Measurements from ENCODE around the gene CCDC102B.
"Not testable (repeated sequence)": the region's sequence is repeated elsewhere in the genome, so short reads cannot be mapped to it uniquely, and the experiment has no call there.

Gene CCDC102B

DNA sequence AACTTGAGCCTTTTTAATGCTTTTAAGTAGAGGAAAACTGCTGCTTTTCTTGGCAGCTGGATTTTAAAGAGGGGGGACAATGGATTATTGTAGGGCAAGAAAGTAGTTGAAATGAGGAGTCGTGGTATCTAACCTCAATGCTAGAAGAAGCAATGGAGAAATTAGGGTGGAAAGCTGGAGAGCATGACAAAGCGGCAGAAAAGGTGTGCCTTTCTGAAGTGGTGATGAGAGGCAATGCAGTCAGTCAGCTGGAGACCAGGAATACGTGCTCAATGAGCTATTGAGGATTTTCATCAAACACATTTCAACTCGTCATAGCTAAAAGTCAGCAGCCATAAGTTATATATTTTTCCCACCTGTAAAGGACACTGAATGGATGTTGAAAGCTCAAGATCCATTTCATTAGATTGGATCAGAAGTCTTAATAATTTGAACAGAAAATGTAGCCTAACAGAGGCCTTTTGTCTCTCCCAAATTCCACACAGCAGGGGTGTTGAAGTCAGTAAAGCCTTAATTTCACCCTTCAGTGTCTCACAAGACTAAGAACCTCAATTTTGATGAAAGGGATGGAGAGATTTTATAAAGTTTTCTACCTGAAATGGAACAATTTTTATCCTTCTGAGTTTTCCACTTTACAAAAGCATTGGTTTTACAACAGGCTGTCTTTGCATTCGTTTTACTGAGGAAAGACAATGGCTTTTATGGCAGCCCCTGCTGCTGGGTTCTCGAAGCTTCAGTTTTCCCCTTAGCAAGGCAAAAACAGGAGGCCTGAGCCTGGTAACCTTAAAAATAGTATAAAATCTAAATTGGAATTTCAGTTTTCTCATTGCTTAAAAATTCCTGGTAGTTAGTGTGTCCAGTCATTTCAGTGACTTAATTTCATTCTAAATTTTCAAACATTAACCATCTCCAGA lies 131.1 kb downstream of the CCDC102B start:
- Histone ChIP-seq H3K36me3 (ENCODE audit: control insufficient read depth in 1 of 2, insufficient read depth in 2 of 2, low read length in 2 of 2) (no peaks in the 10 kb centered on the region), H3K4me1 (ENCODE audit: control insufficient read depth in 1 of 2, insufficient read depth in 2 of 2, low read length in 2 of 2) (no peaks in the 10 kb centered on the region), H3K27me3 (ENCODE audit: control insufficient read depth in 1 of 2, insufficient read depth in 2 of 2, low read length in 2 of 2) (no peaks in the 10 kb centered on the region), H3K4me3 (ENCODE audit: low read depth in 1 of 2, low read length in 2 of 2) (no peak overlapping the region), H3K9me3 (ENCODE audit: control insufficient read depth in 1 of 2, low read length in 2 of 2) (no peaks in the 10 kb centered on the region), H3K27ac (ENCODE audit: low read depth, low read length) (no peak overlapping the region), H3K9ac (ENCODE audit: low read depth in 1 of 2, low read length in 2 of 2) (no peak overlapping the region)

DNA sequence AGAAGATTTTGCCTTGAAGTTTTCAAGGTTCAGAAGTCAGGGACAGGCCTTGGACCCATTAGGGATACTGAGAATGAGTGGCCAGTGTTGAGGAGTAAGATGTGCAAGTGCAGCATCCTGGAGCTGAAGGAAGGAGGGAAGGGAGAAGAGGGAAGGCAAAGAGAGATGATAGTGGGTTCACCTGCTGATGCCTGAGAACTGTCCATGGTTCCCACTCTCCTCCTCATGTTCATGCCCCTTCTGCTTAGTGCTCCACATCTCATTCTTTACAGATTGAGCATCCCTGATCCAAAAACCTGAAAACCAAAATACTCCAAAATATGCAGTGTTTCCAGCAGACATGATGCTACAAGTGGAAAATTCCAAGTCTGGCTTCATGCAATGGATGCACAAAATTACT lies 137.8 kb downstream of the CCDC102B start:
- no peaks in the 10 kb centered on the region for H3K27me3 ChIP-seq (ENCODE audit: control insufficient read depth in 1 of 2, insufficient read depth in 2 of 2, low read length in 2 of 2)
- no peak overlapping the region for H3K27ac ChIP-seq (ENCODE audit: low read depth, low read length)
- H3K4me3 ChIP-seq (ENCODE audit: low read depth in 1 of 2, low read length in 2 of 2), result no peak overlapping the region
- no peaks in the 10 kb centered on the region for H3K36me3 ChIP-seq (ENCODE audit: control insufficient read depth in 1 of 2, insufficient read depth in 2 of 2, low read length in 2 of 2)
- H3K9ac ChIP-seq (ENCODE audit: low read depth in 1 of 2, low read length in 2 of 2), result no peak overlapping the region
- H3K9me3 ChIP-seq (ENCODE audit: control insufficient read depth in 1 of 2, low read length in 2 of 2), result no peaks in the 10 kb centered on the region
- H3K4me1 ChIP-seq (ENCODE audit: control insufficient read depth in 1 of 2, insufficient read depth in 2 of 2, low read length in 2 of 2), result no peaks in the 10 kb centered on the region

DNA sequence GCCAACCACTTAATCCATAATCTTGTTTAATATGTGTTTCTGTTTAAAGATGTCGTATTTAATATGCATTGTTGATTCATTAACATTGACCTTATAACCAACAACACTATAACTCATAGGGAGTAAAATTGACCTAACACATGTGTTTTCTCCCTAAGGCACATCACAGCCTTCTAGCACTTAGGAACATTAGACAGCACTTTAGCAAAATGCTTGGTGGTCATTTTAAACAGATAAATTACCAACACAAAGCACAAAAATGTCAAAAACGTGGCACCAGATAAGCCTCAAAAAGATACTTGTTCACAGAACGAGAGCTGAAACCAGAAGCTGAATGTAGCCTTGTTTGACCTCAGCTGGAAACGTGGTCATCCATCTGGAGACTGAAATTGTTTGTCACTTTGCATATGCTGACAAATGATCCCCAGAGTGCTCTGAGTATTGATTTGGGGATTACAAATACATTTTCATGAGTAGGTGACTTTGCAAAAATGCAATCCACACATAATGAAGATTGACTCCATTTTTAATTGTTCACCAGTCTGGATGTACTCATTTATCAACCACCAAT lies 139.2 kb downstream of the CCDC102B start:
- H3K4me3 ChIP-seq (ENCODE audit: low read depth in 1 of 2, low read length in 2 of 2), result no peak overlapping the region
- H3K27me3 ChIP-seq (ENCODE audit: control insufficient read depth in 1 of 2, insufficient read depth in 2 of 2, low read length in 2 of 2), result no peaks in the 10 kb centered on the region
- no peaks in the 10 kb centered on the region for H3K4me1 ChIP-seq (ENCODE audit: control insufficient read depth in 1 of 2, insufficient read depth in 2 of 2, low read length in 2 of 2)
- no peak overlapping the region for H3K9ac ChIP-seq (ENCODE audit: low read depth in 1 of 2, low read length in 2 of 2)
- H3K36me3 ChIP-seq (ENCODE audit: control insufficient read depth in 1 of 2, insufficient read depth in 2 of 2, low read length in 2 of 2), result no peaks in the 10 kb centered on the region
- no peak overlapping the region for H3K27ac ChIP-seq (ENCODE audit: low read depth, low read length)
- no peaks in the 10 kb centered on the region for H3K9me3 ChIP-seq (ENCODE audit: control insufficient read depth in 1 of 2, low read length in 2 of 2)

DNA sequence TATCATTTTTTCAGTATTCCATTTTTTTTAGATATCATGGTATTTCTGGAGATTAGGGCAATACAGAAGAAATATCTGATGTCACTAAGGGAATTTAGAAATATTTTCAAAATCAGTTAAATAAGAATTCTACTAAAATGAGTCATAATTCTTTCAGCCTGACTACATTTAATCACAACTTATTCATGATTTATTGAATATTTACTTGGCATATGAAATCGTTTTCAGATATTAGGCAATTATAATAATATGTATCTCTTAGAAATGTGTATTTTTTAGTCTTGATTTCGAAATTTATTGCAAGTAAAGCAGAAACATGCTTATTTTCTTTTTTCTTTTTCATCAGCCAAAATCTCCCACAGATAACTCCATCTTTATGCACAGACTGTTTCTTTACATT lies 142.2 kb downstream of the CCDC102B start:
- no peak overlapping the region for H3K4me3 ChIP-seq (ENCODE audit: low read depth in 1 of 2, low read length in 2 of 2)
- H3K27ac ChIP-seq (ENCODE audit: low read depth, low read length), result no peak overlapping the region
- H3K9me3 ChIP-seq (ENCODE audit: control insufficient read depth in 1 of 2, low read length in 2 of 2), result no peaks in the 10 kb centered on the region
- H3K9ac ChIP-seq (ENCODE audit: low read depth in 1 of 2, low read length in 2 of 2), result no peak overlapping the region
- H3K36me3 ChIP-seq (ENCODE audit: control insufficient read depth in 1 of 2, insufficient read depth in 2 of 2, low read length in 2 of 2), result no peaks in the 10 kb centered on the region
- H3K27me3 ChIP-seq (ENCODE audit: control insufficient read depth in 1 of 2, insufficient read depth in 2 of 2, low read length in 2 of 2), result no peaks in the 10 kb centered on the region
- H3K4me1 ChIP-seq (ENCODE audit: control insufficient read depth in 1 of 2, insufficient read depth in 2 of 2, low read length in 2 of 2), result no peaks in the 10 kb centered on the region

DNA sequence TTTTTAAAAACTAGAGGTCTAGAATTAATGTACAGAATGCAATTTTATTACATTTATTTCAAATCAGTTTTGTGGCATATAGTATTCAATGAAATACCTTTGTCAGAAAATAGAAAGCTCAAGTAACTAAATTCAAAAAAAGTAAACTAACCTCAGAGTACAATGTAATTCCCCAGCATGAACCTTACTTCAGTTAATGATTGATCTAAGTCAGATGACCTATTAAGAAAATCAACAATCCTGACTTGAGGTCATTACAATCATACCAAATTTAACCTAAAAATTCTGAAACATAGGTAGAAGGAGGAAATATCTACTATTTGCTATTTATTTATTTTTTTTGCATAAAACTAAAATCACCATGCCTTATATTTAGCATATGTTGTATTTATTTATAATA lies 142.9 kb downstream of the CCDC102B start:
- no peak overlapping the region for H3K4me3 ChIP-seq (ENCODE audit: low read depth in 1 of 2, low read length in 2 of 2)
- no peaks in the 10 kb centered on the region for H3K9me3 ChIP-seq (ENCODE audit: control insufficient read depth in 1 of 2, low read length in 2 of 2)
- H3K4me1 ChIP-seq (ENCODE audit: control insufficient read depth in 1 of 2, insufficient read depth in 2 of 2, low read length in 2 of 2), result no peaks in the 10 kb centered on the region
- H3K27ac ChIP-seq (ENCODE audit: low read depth, low read length), result no peak overlapping the region
- H3K27me3 ChIP-seq (ENCODE audit: control insufficient read depth in 1 of 2, insufficient read depth in 2 of 2, low read length in 2 of 2), result no peaks in the 10 kb centered on the region
- H3K36me3 ChIP-seq (ENCODE audit: control insufficient read depth in 1 of 2, insufficient read depth in 2 of 2, low read length in 2 of 2), result no peaks in the 10 kb centered on the region
- H3K9ac ChIP-seq (ENCODE audit: low read depth in 1 of 2, low read length in 2 of 2), result no peak overlapping the region

DNA sequence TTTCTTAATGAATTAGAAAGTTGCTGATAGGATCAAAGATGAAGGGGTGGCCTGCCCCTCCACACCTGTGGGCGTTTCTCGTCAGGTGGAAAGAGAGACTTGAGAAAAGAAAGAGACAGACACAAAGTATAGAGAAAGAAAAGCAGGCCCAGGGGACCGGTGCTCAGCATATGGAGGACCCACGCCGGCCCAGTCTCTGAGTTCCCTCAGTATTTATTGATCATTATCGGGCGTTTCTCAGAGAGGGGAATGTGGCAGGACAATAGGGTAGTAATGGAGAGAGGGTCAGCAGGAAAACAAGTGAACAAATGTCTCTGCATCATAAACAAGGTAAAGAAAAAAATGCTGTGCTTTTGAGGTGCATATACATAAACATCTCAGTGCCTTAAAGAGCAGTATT lies 144.3 kb downstream of the CCDC102B start:
- H3K36me3 ChIP-seq (ENCODE audit: control insufficient read depth in 1 of 2, insufficient read depth in 2 of 2, low read length in 2 of 2), result no peaks in the 10 kb centered on the region
- no peaks in the 10 kb centered on the region for H3K27me3 ChIP-seq (ENCODE audit: control insufficient read depth in 1 of 2, insufficient read depth in 2 of 2, low read length in 2 of 2)
- H3K27ac ChIP-seq (ENCODE audit: low read depth, low read length), result no peak overlapping the region
- no peak overlapping the region for H3K9ac ChIP-seq (ENCODE audit: low read depth in 1 of 2, low read length in 2 of 2)
- H3K4me1 ChIP-seq (ENCODE audit: control insufficient read depth in 1 of 2, insufficient read depth in 2 of 2, low read length in 2 of 2), result no peaks in the 10 kb centered on the region
- no peaks in the 10 kb centered on the region for H3K9me3 ChIP-seq (ENCODE audit: control insufficient read depth in 1 of 2, low read length in 2 of 2)
- no peak overlapping the region for H3K4me3 ChIP-seq (ENCODE audit: low read depth in 1 of 2, low read length in 2 of 2)

DNA sequence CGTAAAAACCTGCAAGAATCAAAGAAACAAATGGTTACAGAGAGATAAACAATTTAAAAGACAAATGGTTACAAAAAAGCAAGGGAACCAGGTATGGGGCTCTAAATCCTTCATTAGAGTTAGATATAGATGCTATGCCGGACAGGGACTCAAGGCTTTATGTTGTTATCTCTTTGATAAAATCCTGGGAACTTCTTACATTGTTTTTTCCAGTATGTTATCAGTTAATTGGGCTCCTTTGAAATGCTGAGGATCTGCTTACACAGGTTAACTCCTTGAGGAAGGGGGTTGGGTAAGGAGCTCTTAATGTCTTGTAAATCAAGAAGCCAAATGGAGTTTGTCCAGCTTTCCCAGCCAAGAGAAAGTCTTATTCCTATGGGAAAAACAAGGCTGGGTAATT lies 146.0 kb downstream of the CCDC102B start:
- H3K9me3 ChIP-seq (ENCODE audit: control insufficient read depth in 1 of 2, low read length in 2 of 2); H3K4me3 ChIP-seq (ENCODE audit: low read depth in 1 of 2, low read length in 2 of 2); H3K4me1 ChIP-seq (ENCODE audit: control insufficient read depth in 1 of 2, insufficient read depth in 2 of 2, low read length in 2 of 2); H3K9ac ChIP-seq (ENCODE audit: low read depth in 1 of 2, low read length in 2 of 2); H3K27ac ChIP-seq (ENCODE audit: low read depth, low read length); H3K36me3 ChIP-seq (ENCODE audit: control insufficient read depth in 1 of 2, insufficient read depth in 2 of 2, low read length in 2 of 2); H3K27me3 ChIP-seq (ENCODE audit: control insufficient read depth in 1 of 2, insufficient read depth in 2 of 2, low read length in 2 of 2): not testable (repeated sequence)

DNA sequence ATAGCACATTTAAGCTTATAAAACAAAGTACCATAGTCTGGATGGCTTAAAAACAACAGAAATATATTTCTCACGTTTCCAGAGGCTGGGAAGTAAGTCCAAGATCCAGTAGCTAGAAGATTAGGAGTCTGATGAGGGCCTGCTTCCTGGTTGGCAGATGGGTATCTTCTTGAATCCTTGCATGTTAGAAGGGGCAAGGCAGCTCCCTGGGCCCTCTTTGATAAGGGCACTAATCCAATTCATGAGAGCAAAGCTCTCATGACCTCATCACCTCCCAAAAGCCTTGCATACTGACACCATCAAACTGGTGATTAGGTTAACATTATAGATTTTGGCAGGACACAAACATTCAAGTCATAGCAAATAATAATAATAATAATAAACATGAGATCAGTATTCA lies 146.4 kb downstream of the CCDC102B start:
- Histone ChIP-seq H3K9me3 (ENCODE audit: control insufficient read depth in 1 of 2, low read length in 2 of 2) (no peaks in the 10 kb centered on the region), H3K4me3 (ENCODE audit: low read depth in 1 of 2, low read length in 2 of 2) (no peak overlapping the region), H3K36me3 (ENCODE audit: control insufficient read depth in 1 of 2, insufficient read depth in 2 of 2, low read length in 2 of 2) (no peaks in the 10 kb centered on the region), H3K4me1 (ENCODE audit: control insufficient read depth in 1 of 2, insufficient read depth in 2 of 2, low read length in 2 of 2) (no peaks in the 10 kb centered on the region), H3K9ac (ENCODE audit: low read depth in 1 of 2, low read length in 2 of 2) (no peak overlapping the region), H3K27me3 (ENCODE audit: control insufficient read depth in 1 of 2, insufficient read depth in 2 of 2, low read length in 2 of 2) (no peaks in the 10 kb centered on the region), H3K27ac (ENCODE audit: low read depth, low read length) (no peak overlapping the region)

DNA sequence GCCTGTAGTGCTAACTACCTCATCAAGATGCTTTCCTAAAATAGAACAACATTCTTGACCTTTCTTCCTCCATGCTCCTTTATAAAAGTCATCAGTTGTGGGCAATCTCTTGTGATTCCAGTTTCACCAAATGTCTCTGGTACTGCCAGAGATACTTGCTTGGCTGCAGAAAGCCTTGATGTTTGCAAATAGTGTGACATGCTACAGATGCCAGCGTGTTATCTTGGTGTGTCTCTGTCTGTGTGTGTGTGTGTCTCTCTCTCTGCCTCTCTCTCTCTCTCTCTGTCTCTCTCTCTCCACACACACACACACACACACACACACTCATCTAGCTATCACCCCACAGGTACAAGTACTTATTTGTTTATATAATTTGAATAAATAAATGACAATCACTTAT lies 146.9 kb downstream of the CCDC102B start:
- no peak overlapping the region for H3K4me3 ChIP-seq (ENCODE audit: low read depth in 1 of 2, low read length in 2 of 2)
- no peak overlapping the region for H3K9ac ChIP-seq (ENCODE audit: low read depth in 1 of 2, low read length in 2 of 2)
- H3K9me3 ChIP-seq (ENCODE audit: control insufficient read depth in 1 of 2, low read length in 2 of 2), result no peaks in the 10 kb centered on the region
- H3K4me1 ChIP-seq (ENCODE audit: control insufficient read depth in 1 of 2, insufficient read depth in 2 of 2, low read length in 2 of 2), result no peaks in the 10 kb centered on the region
- H3K27me3 ChIP-seq (ENCODE audit: control insufficient read depth in 1 of 2, insufficient read depth in 2 of 2, low read length in 2 of 2), result no peaks in the 10 kb centered on the region
- no peaks in the 10 kb centered on the region for H3K36me3 ChIP-seq (ENCODE audit: control insufficient read depth in 1 of 2, insufficient read depth in 2 of 2, low read length in 2 of 2)
- no peak overlapping the region for H3K27ac ChIP-seq (ENCODE audit: low read depth, low read length)

DNA sequence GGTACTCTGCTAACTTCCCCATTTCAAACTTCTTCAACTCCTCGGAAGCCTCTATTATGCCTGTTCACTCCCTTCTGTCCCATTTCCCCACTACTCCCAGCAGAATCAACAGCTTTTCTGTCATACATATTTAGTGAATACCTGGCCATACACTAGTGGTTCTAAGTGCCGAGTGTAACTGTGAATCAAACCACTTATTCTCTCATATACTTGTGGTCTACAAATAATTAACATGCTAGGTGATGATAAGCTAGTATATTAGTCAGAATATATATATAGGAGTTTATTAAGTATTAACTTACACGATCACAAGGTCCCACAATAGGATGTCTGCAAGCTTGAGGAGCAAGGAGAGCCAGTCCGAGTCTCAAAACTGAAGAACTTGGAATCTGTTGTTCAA lies 150.7 kb downstream of the CCDC102B start:
- H3K4me3 ChIP-seq (ENCODE audit: low read depth in 1 of 2, low read length in 2 of 2), result no peak overlapping the region
- H3K9me3 ChIP-seq (ENCODE audit: control insufficient read depth in 1 of 2, low read length in 2 of 2), result no peaks in the 10 kb centered on the region
- no peaks in the 10 kb centered on the region for H3K27me3 ChIP-seq (ENCODE audit: control insufficient read depth in 1 of 2, insufficient read depth in 2 of 2, low read length in 2 of 2)
- H3K9ac ChIP-seq (ENCODE audit: low read depth in 1 of 2, low read length in 2 of 2), result no peak overlapping the region
- H3K4me1 ChIP-seq (ENCODE audit: control insufficient read depth in 1 of 2, insufficient read depth in 2 of 2, low read length in 2 of 2), result no peaks in the 10 kb centered on the region
- H3K36me3 ChIP-seq (ENCODE audit: control insufficient read depth in 1 of 2, insufficient read depth in 2 of 2, low read length in 2 of 2), result no peaks in the 10 kb centered on the region
- no peak overlapping the region for H3K27ac ChIP-seq (ENCODE audit: low read depth, low read length)

All from duodenal mucosa (tissue), 2 donors.